ENCODE measurements around the gene C10orf95. TPM values are rescaled to one million over a fixed set of nuclear protein-coding genes. Genes with fewer than 3 reads are reported as not detected.

The C10orf95 gene
- total RNA-seq, 4 donors from 2014 or later, result 1.0 TPM; not detected in 3

- Histone ChIP-seq H3K4me3 (no peak overlapping the region), H3K4me1 (peaks cover 17 to 23% (median 21%) of the 10 kb centered on the region in 4 donors), H3K27ac (replicated peaks in 1 of 4) (no peak overlapping the region), H3K27me3 (peaks cover 0 to 77% (median 26%) of the 10 kb centered on the region in 4 donors), H3K9me3 (no peaks in the 10 kb centered on the region), H3K36me3 (no peaks in the 10 kb centered on the region)
- TF ChIP-seq POLR2AphosphoS5 (IDR thresholded peaks at IDR 0.05) (no peak), CTCF (IDR thresholded peaks at IDR 0.05) (no peak), POLR2A (IDR thresholded peaks at IDR 0.05; ENCODE audit: low read depth) (no peak), EP300 (IDR thresholded peaks at IDR 0.05) (no peak)
- no peak for DNase-seq (ENCODE audit: extremely low spot score)
- intact Hi-C loops (cut with DNase I), result no loop called here
- WGBS, result 67% methylated on average over 9 of the region's 9 CpGs
These were observed 35.1 kb downstream of the C10orf95 start for GRCh38 chr10:102416283-102416682.

GRCh38 chr10:102414749-102415148 lies 36.6 kb downstream of the C10orf95 start:
- Histone ChIP-seq H3K4me3 (no peak overlapping the region), H3K27ac (replicated peaks in 1 of 4) (no peak overlapping the region), H3K4me1 (peaks cover 18 to 31% (median 26%) of the 10 kb centered on the region in 4 donors), H3K27me3 (peaks cover 0 to 93% (median 33%) of the 10 kb centered on the region in 4 donors), H3K36me3 (no peaks in the 10 kb centered on the region), H3K9me3 (no peaks in the 10 kb centered on the region)
- TF ChIP-seq EP300 (IDR thresholded peaks at IDR 0.05) (no peak), POLR2A (IDR thresholded peaks at IDR 0.05; ENCODE audit: low read depth) (no peak), CTCF (IDR thresholded peaks at IDR 0.05) (no peak), POLR2AphosphoS5 (IDR thresholded peaks at IDR 0.05) (no peak)
- no peak for DNase-seq (ENCODE audit: extremely low spot score)
- intact Hi-C loops (cut with DNase I), result no loop called here
- 42% methylated on average over 20 of the region's 20 CpGs for WGBS

- H3K27ac ChIP-seq (replicated peaks in 1 of 4), result no peak overlapping the region
- no peaks in the 10 kb centered on the region for H3K9me3 ChIP-seq
- no peak for DNase-seq (ENCODE audit: extremely low spot score)
- no peak overlapping the region for H3K4me3 ChIP-seq
- peaks cover 0 to 100% (median 33%) of the 10 kb centered on the region in 4 donors for H3K27me3 ChIP-seq
- WGBS, result 79% methylated on average over 7 of the region's 16 CpGs
- H3K36me3 ChIP-seq, result no peaks in the 10 kb centered on the region
- intact Hi-C loops (cut with DNase I), result no loop called here
- peaks cover 14 to 30% (median 26%) of the 10 kb centered on the region in 4 donors for H3K4me1 ChIP-seq
- no peak for TF ChIP-seq EP300 (IDR thresholded peaks at IDR 0.05)
- TF ChIP-seq POLR2A (IDR thresholded peaks at IDR 0.05; ENCODE audit: low read depth), result no peak
- no peak for TF ChIP-seq CTCF (IDR thresholded peaks at IDR 0.05)
- no peak for TF ChIP-seq POLR2AphosphoS5 (IDR thresholded peaks at IDR 0.05)
These were observed 37.4 kb downstream of the C10orf95 start for GRCh38 chr10:102413806-102414561.

- WGBS, result 15% methylated on average over 5 of the region's 5 CpGs
- Histone ChIP-seq H3K4me3 (no peak overlapping the region), H3K4me1 (peaks cover 11 to 31% (median 27%) of the 10 kb centered on the region in 4 donors), H3K36me3 (no peaks in the 10 kb centered on the region), H3K9me3 (no peaks in the 10 kb centered on the region), H3K27ac (replicated peaks in 1 of 4) (no peak overlapping the region), H3K27me3 (peaks cover 0 to 97% (median 36%) of the 10 kb centered on the region in 4 donors)
- DNase-seq (ENCODE audit: extremely low spot score), result no peak
- TF ChIP-seq POLR2A (IDR thresholded peaks at IDR 0.05; ENCODE audit: low read depth), result no peak
- no peak for TF ChIP-seq EP300 (IDR thresholded peaks at IDR 0.05)
- no peak for TF ChIP-seq POLR2AphosphoS5 (IDR thresholded peaks at IDR 0.05)
- TF ChIP-seq CTCF (IDR thresholded peaks at IDR 0.05), result no peak
- intact Hi-C loops (cut with DNase I), result no loop called here
These were observed 38.2 kb downstream of the C10orf95 start for GRCh38 chr10:102413053-102413705.

Measured in esophagus muscularis mucosa (tissue), 4 donors.